HG02885 (cell line): ENCODE results near the gene GAS2L1.

ENCODE experiments used
- ATAC-seq: cut with Tn5 transposase; IDR thresholded peaks from one replicate; pipeline ENCODE4 v1.9.1; 2021; ENCODE audit warnings: mild to moderate bottlenecking; ENCODE audit not compliant: unreplicated experiment, poor library complexity

Gene GAS2L1

GRCh38 chr22:29306175-29306834 lies at the start of gene GAS2L1:
GAS2L1 (plus strand) TSS chr22:29306650; CDS start chr22:29308106, 1,456 bp downstream.
- no peak for ATAC-seq

GRCh38 chr22:29257751-29258181 lies 48.7 kb upstream of the GAS2L1 start:
- ATAC-seq, result no peak

DNA sequence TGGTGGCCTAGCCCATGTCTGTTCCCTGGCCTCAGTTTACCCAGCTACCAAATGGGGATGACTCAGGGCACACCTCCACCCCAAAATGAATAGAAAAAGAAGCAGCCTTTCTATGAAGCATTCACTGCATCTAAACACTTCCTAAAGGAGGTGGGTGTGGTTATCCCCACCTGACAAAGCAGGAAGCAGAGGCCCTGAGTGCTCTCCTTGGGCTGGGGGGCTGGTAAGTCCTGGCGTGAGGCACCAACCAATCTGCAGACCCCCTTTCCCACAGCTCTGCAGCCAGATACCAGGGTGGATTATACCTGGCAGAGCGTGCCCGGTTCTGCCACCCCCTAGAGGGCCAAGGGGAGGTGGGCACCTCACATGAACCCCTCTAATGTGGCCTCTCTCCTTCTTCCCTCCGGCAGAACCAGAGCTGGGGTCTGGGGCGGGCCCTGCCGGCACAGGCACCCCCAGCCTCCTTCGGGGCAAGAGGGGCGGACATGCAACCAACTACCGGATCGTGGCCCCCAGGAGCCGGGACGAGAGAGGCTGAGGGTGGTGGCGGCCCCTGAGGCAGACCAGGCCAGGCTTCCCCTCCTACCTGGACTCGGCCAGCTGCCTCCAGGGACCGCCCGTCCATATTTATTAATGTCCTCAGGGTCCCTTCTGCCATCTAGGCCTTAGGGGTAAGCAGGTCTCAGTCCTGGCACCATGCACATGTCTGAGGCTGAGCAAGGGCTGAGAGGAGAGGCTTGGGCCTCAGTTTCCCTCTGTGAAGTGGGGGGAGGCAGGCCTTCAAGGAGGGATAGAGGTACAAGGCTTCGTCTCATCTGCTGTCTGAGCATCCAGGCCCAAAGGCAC lies 47.8 kb upstream of the GAS2L1 start:
- no peak for ATAC-seq

DNA sequence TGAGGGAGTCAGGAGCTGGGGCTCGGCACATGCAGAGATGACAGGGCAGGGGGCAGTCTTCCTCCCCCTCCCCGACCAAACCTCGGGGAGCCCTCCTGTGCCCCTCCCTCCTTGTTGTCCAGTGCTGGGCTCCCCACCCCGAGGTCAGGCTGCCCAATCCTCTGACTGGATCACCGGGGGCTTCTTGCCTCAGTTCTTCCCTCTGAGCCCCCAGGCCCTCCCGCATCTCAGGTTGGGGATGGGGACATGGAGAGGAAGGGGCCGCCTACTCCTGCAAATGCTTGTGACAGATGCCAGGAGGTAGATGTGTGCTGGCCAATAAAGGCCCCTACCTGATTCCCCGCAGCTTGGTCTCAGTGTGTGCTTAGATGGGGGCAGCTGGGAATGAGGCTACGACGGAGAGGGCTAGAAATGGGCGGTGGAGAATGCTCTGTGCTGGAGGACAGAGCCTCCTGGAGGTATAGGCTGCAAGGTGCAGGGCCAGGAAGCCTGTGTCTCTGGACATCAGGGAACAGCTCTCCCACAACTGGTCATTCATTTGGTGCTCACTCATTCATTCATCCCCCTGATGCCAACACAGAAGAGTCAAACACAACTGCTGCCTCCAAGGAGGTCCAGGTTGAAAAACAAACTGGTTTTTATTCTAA lies 47.1 kb upstream of the GAS2L1 start:
- no peak for ATAC-seq

GRCh38 chr22:29260031-29260560 lies 46.4 kb upstream of the GAS2L1 start:
- no peak for ATAC-seq

DNA sequence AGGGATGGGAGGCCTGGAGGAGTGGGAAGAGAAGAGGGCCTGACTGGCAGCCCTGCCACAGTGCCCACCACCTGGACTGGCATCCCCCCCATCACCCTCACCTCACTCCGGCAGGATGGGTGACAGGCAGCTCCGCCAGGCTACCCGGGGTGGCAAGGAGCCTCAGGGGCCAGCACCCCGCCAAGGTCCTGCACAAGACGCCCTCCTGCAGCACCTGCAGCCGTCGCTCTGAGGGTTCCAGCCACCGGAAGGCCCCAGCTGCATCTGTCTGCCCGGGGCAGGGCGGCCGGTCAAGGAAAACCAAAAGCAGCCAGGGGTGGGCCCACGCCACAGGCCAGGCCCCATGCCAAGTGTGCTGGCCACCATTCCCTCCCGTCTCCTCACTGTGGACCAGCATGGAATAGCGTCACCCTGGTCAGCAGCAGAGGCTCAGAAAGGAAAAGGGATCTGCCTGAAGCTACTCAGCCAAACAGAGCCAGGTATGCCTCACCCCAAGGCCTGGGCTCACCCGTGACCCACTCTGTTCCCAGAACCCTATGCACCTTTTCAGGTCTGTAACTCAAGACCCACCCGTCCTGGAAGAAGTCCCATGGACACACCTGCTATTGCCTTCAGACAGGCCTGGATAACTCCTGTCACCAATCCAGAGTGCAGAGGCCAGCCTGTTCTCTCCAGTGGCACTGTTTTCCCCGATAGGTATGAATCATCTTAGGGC lies 45.7 kb upstream of the GAS2L1 start:
- ATAC-seq, result no peak

GRCh38 chr22:29263791-29264276 lies 42.6 kb upstream of the GAS2L1 start:
- no peak for ATAC-seq

DNA sequence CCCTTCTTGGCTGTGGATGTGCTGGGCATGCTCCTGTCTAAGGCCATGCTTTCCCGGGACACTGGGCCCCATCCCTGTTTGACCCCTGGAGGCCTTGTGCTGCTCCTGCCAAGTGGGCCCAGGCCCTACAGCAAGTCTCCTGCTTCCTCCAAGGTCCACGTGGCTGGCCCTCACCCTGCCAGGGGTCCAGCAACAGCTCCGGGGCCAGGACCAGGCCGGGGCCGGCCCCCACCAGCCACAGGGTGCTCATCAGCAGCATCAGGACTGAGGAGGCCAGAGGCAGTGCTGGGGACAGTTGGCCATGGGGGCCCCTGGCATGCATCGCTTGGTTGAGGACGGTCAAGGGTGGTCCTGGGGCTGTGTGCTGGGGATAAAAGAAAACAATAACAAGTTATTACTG lies 41.1 kb upstream of the GAS2L1 start:
- ATAC-seq, result no peak

GRCh38 chr22:29265929-29266328 lies 40.5 kb upstream of the GAS2L1 start:
- ATAC-seq, result no peak

DNA sequence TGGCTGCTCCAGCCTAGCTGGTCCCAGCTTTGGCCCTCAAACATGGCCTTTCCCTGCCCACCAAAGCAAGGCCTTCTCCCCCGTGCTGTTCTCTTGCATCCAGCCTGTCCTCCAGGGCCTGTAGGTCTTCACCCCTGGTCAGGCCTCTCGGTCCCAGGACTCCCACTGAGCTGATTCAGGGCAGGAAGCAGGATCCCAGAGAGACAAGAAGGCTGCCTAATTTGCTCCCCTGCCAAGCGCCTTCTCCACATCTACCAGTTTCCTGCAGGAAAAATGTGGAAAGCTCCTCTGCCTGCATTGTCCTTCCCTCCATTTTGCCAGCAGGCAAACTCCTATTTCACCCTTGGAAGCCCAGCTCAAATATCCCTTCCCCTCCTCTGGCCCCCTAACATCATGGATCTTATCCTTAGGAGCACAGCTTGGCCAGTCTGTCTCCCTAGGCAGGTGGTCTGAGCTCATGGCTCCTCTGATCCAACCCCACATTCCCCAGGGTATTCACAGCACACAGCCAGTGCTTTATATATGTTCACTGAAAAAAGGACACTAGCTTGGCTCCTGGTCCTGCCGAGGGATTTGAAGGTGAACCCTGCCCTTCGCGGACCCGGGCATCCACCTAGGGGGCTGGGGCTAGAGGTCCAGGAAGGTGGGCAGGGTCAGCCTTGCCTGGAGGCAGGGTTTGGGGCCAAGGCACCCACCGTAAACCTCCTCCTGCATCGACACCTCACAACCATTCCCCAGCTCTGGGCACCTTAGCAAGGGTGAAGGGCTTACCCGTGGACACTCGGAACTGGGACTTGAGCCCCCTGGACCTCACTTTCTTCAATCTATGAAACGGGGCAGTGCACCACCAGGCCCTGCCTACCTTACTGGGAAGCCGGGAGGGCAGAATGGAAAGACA lies 39.6 kb upstream of the GAS2L1 start:
- ATAC-seq, result no peak

- ATAC-seq, result peak; percentile 36
These were observed 39.0 kb upstream of the GAS2L1 start for GRCh38 chr22:29267462-29267857.

DNA sequence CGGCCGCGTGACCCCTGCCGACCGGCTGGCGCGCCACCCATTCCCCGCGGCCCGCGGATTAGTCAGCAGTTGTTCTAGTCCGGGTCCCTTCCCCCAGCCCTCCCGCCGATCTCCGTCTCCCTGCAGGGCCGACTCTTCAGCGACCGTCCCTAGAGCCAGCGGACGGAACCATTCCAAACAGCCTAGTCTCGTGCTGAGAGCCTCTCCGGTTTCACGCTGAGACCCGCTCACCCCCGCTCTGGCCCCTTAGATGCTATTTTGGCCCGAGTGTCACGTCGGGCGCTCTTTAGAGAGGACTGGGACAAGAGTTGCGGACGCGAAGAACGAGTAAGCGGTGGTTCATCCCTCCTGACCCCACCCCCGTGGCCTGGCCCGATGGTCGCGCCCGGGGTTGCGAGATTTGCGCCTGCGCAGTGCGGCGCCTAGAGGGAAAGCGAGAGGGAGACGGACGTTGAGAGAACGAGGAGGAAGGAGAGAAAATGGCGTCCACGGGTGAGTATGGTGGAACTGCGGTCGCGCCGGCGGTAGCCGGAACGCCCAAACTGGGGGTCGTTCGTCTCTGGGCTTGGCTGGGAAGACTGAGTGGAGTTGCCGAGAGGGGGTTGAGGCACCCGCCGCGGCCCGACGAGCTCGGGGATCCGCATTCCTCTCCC lies 38.5 kb upstream of the GAS2L1 start, which contains the start of the genes EWSR1 and RHBDD3:
Gene EWSR1 (plus strand): TSS at position 411 of the 653 bp plus-strand sequence. CDS start 69 bp downstream, at position 480.
Gene RHBDD3 (minus strand): TSS at position 124 of the 653 bp plus-strand sequence. CDS start 2,355 bp downstream, outside the sequence.
- peak; percentile 81 for ATAC-seq

DNA sequence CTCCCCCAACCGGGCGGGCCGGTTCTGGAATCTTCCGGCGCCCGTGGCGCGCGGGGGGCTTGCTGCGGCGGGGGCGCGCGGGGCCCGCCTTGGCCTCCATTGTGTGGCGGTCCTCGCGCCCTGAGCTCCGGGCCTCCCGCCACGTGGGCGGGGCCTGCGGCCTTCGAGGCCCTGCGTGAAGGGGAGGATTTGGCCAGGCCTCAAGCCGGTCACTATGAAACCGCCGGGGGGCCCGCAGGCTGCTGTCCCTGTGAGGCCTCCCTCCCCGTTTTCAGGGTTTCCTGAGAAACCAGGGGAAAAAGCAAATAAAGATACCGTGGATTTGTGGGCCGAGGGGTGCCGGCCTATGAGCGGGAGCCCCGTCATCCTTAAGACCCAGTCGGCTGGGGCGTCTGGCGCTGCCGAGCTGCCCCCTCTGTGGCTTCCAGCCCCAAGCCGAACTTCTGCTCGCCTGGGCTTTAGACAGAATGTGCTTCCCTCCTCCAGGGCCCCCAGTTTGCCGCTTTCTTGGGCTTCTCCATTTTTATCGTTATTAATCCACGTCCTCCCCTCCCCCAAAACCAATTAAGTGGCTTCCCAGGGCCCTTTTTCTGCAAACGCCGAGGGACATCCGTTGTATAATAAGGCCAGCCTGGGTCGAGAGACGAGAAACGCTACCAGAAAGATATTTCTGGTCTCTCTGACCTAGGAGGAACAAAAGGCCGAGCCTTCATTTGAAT lies 37.8 kb upstream of the GAS2L1 start:
- ATAC-seq, result peak; percentile 30

- no peak for ATAC-seq
These were observed 37.2 kb upstream of the GAS2L1 start for GRCh38 chr22:29269230-29269604.

DNA sequence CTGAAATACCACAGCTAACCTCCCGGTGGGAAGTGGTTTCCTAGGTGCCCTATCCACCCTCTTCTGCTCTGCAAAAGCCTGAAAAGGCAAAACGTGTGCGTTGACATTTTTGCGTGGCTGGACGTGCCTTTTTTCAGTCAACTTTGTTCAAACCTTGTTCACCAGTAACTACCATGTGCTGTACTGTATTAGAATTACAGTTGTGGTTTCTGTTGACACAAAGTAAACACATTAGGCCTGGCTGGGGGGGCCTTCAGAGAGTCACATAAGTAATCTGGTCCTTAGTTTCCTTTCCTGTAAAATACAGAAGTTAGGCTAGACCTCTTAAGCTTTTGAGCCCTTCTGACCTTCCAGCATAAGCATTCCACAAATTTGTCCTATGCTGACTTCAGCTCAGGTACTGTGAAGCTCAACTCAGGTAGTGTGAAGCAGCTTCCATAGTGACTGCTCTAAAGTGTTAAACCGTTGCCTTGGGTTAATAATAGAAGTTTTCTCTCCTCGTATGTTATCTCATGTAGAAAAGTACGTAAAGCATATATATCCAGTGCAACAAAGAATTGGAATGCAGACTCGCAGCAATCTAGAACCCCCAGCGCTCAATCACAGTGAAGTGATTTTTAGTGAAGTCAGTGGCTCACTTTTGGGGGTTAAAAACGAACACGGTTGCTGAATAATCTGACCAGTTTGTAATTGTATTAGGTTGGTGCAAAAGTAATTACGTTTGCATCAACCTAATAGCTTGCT lies 36.5 kb upstream of the GAS2L1 start:
- ATAC-seq, result no peak

- ATAC-seq, result no peak
These were observed 35.8 kb upstream of the GAS2L1 start for GRCh38 chr22:29270475-29271271.
